ENCODE data around the gene VAV2.

The VAV2 gene

GRCh38 chr9:133842174-133842573 lies 149.9 kb downstream of the VAV2 start:
- TF ChIP-seq CTCF (IDR thresholded peaks at IDR 0.05): no peak

- TF ChIP-seq CTCF (IDR thresholded peaks at IDR 0.05): no peak
These were observed 150.8 kb downstream of the VAV2 start for GRCh38 chr9:133841167-133841812.

- no peak for TF ChIP-seq CTCF (IDR thresholded peaks at IDR 0.05)
These were observed 152.2 kb downstream of the VAV2 start for GRCh38 chr9:133839822-133840329.

- TF ChIP-seq CTCF (IDR thresholded peaks at IDR 0.05): no peak
These were observed 153.1 kb downstream of the VAV2 start for GRCh38 chr9:133838859-133839507.

- no peak for TF ChIP-seq CTCF (IDR thresholded peaks at IDR 0.05)
These were observed 154.2 kb downstream of the VAV2 start for GRCh38 chr9:133837627-133838597.

- no peak for TF ChIP-seq CTCF (IDR thresholded peaks at IDR 0.05)
These were observed 155.3 kb downstream of the VAV2 start for GRCh38 chr9:133836818-133837217.

GRCh38 chr9:133836001-133836758 lies 155.9 kb downstream of the VAV2 start:
- no peak for TF ChIP-seq CTCF (IDR thresholded peaks at IDR 0.05)
